GM12878 (cell line): ENCODE data around the gene CNKSR1. TPM values are rescaled to one million over a fixed set of nuclear protein-coding genes. Genes with fewer than 3 reads are reported as not detected.

ENCODE experiments used
- ATAC-seq: fragments of 200-7000 bp; cut with Tn5 transposase; 3 replicates; pipeline ENCODE4 v1.9.1; 2020; ENCODE audit warnings: mild to moderate bottlenecking, moderate library complexity
- BruUV-seq: library from RNA; stranded (reverse); fragments of 400-500 nt; replicated peaks from 2 replicates; lab custom pipeline; 2021; lab: Mats Ljungman, UMichigan
- CTCF ChIA-PET: fragments of 300-600 bp; sonication (Branson Sonifier 250); formaldehyde crosslinking; extraction: SDS; loops from one replicate; lab custom pipeline; 2021; ENCODE audit warnings: inconsistent platforms; lab: Yijun Ruan, JAX
- POLR2A ChIA-PET: fragments of 350-600 bp; formaldehyde crosslinking; extraction: SDS; loops from one replicate; lab custom pipeline; 2021; ENCODE audit warnings: inconsistent platforms; lab: Charles Lee
- RAD21 ChIA-PET: fragments of 300-600 bp; sonication (Branson Sonifier 250); formaldehyde crosslinking; loops from one replicate; lab custom pipeline; 2023; ENCODE audit warnings: antibody characterized with exemption; ENCODE audit not compliant: unreplicated experiment; lab: Charles Lee
- SMC1A ChIA-PET: fragments of 300-600 bp; sonication (Branson Sonifier 250); formaldehyde crosslinking; loops from one replicate; lab custom pipeline; 2023; ENCODE audit not compliant: unreplicated experiment, uncharacterized antibody; lab: Charles Lee
- DNase-seq: peaks from one replicate; pipeline ENCODE4 v3.0.0-alpha.2; 2011; ENCODE audit warnings: low read depth, low spot score
- FAIRE-seq: peaks from 3 replicates; lab custom pipeline; 2011; peaks lifted over from hg19 to GRCh38; lab: Jason Lieb, UNC
- H2AFZ ChIP-seq: 2 replicates; pipeline ENCODE4 v1.6.0; 2011; ENCODE audit warnings: low read depth, low read length, control low read depth; ENCODE audit not compliant: control insufficient read depth
- H3K27ac ChIP-seq: 2 replicates; pipeline ENCODE4 v1.5.1; 2011; ENCODE audit warnings: control low read depth; ENCODE audit not compliant: control insufficient read depth, insufficient read depth
- H3K27me3 ChIP-seq, 2 experiments: replicated peaks in 1 of 2; 2 replicates each; pipeline versions ENCODE4 v1.6.0 to v1.6.1; 2011; ENCODE audit warnings: low read length in 1 of 2; ENCODE audit not compliant: control insufficient read depth in 2 of 2, insufficient read depth in 2 of 2
- H3K36me3 ChIP-seq, 2 experiments: 2 replicates each; pipeline ENCODE4 v1.5.1; 2011; ENCODE audit warnings: low read length in 1 of 2; ENCODE audit not compliant: control insufficient read depth in 2 of 2, insufficient read depth in 2 of 2
- H3K4me1 ChIP-seq: 2 replicates; pipeline ENCODE4 v1.6.1; 2011; ENCODE audit warnings: mild to moderate bottlenecking, low read length, moderate library complexity, mixed read lengths; ENCODE audit not compliant: control insufficient read depth, insufficient read depth
- H3K4me2 ChIP-seq: 2 replicates; pipeline ENCODE4 v1.6.0; 2011; ENCODE audit warnings: control low read depth; ENCODE audit not compliant: control insufficient read depth, insufficient read depth
- H3K4me3 ChIP-seq: fragments of 200-600 bp; sonication (generic); 2 replicates; pipeline ENCODE4 v1.5.1; 2016
- H3K79me2 ChIP-seq: 2 replicates; pipeline ENCODE4 v1.6.0; 2011; ENCODE audit warnings: low read length; ENCODE audit not compliant: control insufficient read depth, insufficient read depth
- H3K9ac ChIP-seq: 2 replicates; pipeline ENCODE4 v1.8.0; 2011; ENCODE audit warnings: low read length, control low read depth, mixed read lengths; ENCODE audit not compliant: control insufficient read depth, insufficient read depth
- H3K9me3 ChIP-seq: replicated peaks from 3 replicates; pipeline ENCODE4 v1.5.1; 2011; ENCODE audit warnings: mild to moderate bottlenecking, low read length; ENCODE audit not compliant: control insufficient read depth, insufficient read depth
- H4K20me1 ChIP-seq: 2 replicates; pipeline ENCODE4 v1.6.0; 2011; ENCODE audit not compliant: control insufficient read depth, insufficient read depth
- BMI1 ChIP-seq: fragments of 450-650 bp; IDR thresholded peaks from 2 replicates; pipeline ENCODE4 v1.6.1; 2016; ENCODE audit warnings: mild to moderate bottlenecking, moderate library complexity, borderline replicate concordance
- DPF2 ChIP-seq: fragments of 450-650 bp; IDR thresholded peaks from 2 replicates; pipeline ENCODE4 v1.6.1; 2017; ENCODE audit warnings: mild to moderate bottlenecking
- EGR1 ChIP-seq, 2 experiments: IDR thresholded peaks; 1 replicate in 1 of 2; 2 replicates in 1 of 2; pipeline ENCODE4 v1.6.1; 2011 to 2012; ENCODE audit warnings: low read depth in 2 of 2, low read length in 2 of 2, borderline replicate concordance in 1 of 2, mild to moderate bottlenecking in 1 of 2, moderate library complexity in 1 of 2
- EP300 ChIP-seq, 2 experiments: fragments of 150-350 bp in 1 of 2; IDR thresholded peaks; 2 replicates each; pipeline ENCODE4 v1.6.1; 2011 to 2012; ENCODE audit warnings: low read depth in 2 of 2, low read length in 2 of 2, borderline replicate concordance in 1 of 2, improper control_type of control experiment in 1 of 2, inconsistent platforms in 1 of 2; ENCODE audit not compliant: control insufficient read depth in 1 of 2
- HCFC1 ChIP-seq: fragments of 150-350 bp; IDR thresholded peaks from 2 replicates; pipeline ENCODE4 v1.6.1; 2014; ENCODE audit warnings: low read length
- IRF4 ChIP-seq: IDR thresholded peaks from 2 replicates; pipeline ENCODE4 v1.6.1; 2011; ENCODE audit warnings: low read depth, low read length
- KAT2A ChIP-seq: conservative IDR thresholded peaks from 2 replicates; pipeline ENCODE4 v1.6.1; 2011; ENCODE audit warnings: low read depth, low read length; ENCODE audit not compliant: control insufficient read depth
- NBN ChIP-seq: fragments of 450-650 bp; IDR thresholded peaks from 2 replicates; pipeline ENCODE4 v1.6.1; 2016
- NFIC ChIP-seq: IDR thresholded peaks from 2 replicates; pipeline ENCODE4 v1.6.1; 2012; ENCODE audit warnings: low read depth, mild to moderate bottlenecking, inconsistent platforms, low read length, moderate library complexity
- POU2F2 ChIP-seq: IDR thresholded peaks from 3 replicates; pipeline ENCODE4 v1.6.1; 2011; ENCODE audit warnings: low read depth, mild to moderate bottlenecking, low read length, borderline replicate concordance
- YBX1 ChIP-seq: fragments of 450-650 bp; IDR thresholded peaks from 2 replicates; pipeline ENCODE4 v1.6.1; 2016; ENCODE audit warnings: antibody characterized with exemption
- WGBS: methylation state at CpG from one replicate; pipeline ENCODE4 v1.1.6; 2016; ENCODE audit warnings: low lambda C conversion rate; ENCODE audit not compliant: insufficient replicate concordance, insufficient coverage; ENCODE audit errors: missing lambda C conversion rate; 5-methylcytosine and 5-hydroxymethylcytosine counted together
- in situ Hi-C: fragments of 300-500 bp; cut with MboI; formaldehyde crosslinking; loops from 9 replicates; pipeline ENCODE4 v1.14.3; 2018; ENCODE audit warnings: mixed read lengths
- intact Hi-C: fragments of 100-400 bp; cut with micrococcal nuclease; formaldehyde crosslinking; loops from one replicate; pipeline ENCODE4 v1.14.2; 2022; ENCODE audit not compliant: unreplicated experiment
- polyA plus RNA-seq, 11 experiments: library from polyadenylated mRNA; depleted of rRNA in 4 of 11; unstranded in 6 of 11; stranded (reverse) in 5 of 11; fragments of >200 nt; fragmentation: Nextera tagmentation in 4 of 11; fragmentation: Illumina TruSeq in 1 of 11; extraction: Ambion mirVana in 4 of 11; extraction: Trizol in 1 of 11; gene quantifications; 1 replicate in 1 of 11; 2 replicates in 10 of 11; pipeline versions ENCODE4 v1.2.1 to v1.2.3, GENCODE V29; 2011 to 2016; ENCODE audit warnings: inconsistent platforms in 2 of 11, missing spikeins in 2 of 11, low read depth in 1 of 11
- total RNA-seq, 4 experiments: library from RNA; depleted of rRNA in 3 of 4; stranded (reverse); fragments of >200 nt in 3 of 4; fragmentation: Illumina TruSeq in 1 of 4; extraction: Trizol in 1 of 4; gene quantifications; 2 replicates each; pipeline versions ENCODE4 v1.2.1 to v1.2.3, GENCODE V29; 2013 to 2021
- TF ChIP-seq, protein P1 (sequence below): fragments of 450-650 bp; IDR thresholded peaks from 2 replicates; pipeline ENCODE4 v1.6.1; 2016; ENCODE audit warnings: mild to moderate bottlenecking, moderate library complexity, borderline replicate concordance
- TF ChIP-seq, protein P2 (sequence below): fragments of 450-650 bp; IDR thresholded peaks from 2 replicates; pipeline ENCODE4 v1.6.1; 2018; ENCODE audit warnings: borderline replicate concordance, mild to moderate bottlenecking; ENCODE audit not compliant: partially characterized antibody
- TF ChIP-seq, protein P3 (sequence below): IDR thresholded peaks from 2 replicates; pipeline ENCODE4 v1.6.1; 2012; ENCODE audit warnings: low read length, inconsistent platforms

The CNKSR1 gene
- total and polyA plus RNA-seq, 10 of the 15 experiments (the other 5 are each of a cell fraction or from before 2014, with no cell fraction given): 0.06 to 1.2 (median 0.86) TPM

DNA sequence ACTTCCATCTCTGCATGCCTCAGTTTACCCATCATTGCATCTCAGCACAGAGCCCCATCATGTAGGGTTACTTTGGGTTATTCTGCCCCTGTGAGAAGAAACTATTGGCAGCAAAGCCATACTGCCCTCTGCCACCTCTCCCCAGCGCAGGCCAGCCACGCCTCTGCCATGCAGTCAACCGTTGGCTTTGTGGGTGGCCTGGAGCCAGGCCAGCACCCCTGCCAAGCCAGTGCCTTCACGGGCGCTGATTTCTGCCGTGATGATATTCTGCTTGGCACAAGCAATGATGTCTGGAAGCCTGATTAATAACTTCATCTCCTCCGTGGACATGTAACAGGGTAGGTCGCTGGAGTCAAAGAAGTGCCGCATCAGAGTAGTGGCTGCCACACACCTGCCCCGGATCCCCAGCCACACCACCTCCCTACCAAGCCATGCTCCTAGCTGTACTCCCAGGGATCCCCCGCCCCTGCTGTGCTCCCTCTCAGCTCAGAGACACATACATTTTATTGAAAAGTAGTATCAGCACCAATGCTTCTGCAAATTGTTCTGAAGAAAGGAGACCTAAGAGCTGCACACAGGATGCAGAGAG is 41.7 kb downstream of the CNKSR1 start:
- Histone ChIP-seq H3K27ac (no peak overlapping the region), H3K4me3 (no peak overlapping the region), H3K4me2 (no peak overlapping the region), H3K36me3 (no peaks in the 10 kb centered on the region), H4K20me1 (no peaks in the 10 kb centered on the region; the same call in 1 of the 2 replicates), H3K9ac (no peak overlapping the region), H3K27me3 (no peaks in the 10 kb centered on the region; a peak in 1 of 4 replicates), H3K79me2 (no peaks in the 10 kb centered on the region), H3K4me1 (no peaks in the 10 kb centered on the region), H3K9me3 (no peaks in the 10 kb centered on the region), H2AFZ (no peak overlapping the region)
- WGBS: 57% methylated on average over 11 of the region's 11 CpGs
- no TSS peak for BruUV-seq
- TF ChIP-seq IRF4: no peak
- no peak for TF ChIP-seq HCFC1
- TF ChIP-seq DPF2: no peak
- TF ChIP-seq EP300 (IDR thresholded peaks at IDR 0.05; ENCODE audit: borderline replicate concordance in 1 of 2, control insufficient read depth in 1 of 2, low read depth in 2 of 2, low read length in 2 of 2): no peak
- no peak for TF ChIP-seq YBX1
- no peak for TF ChIP-seq KAT2A
- no peak for TF ChIP-seq NFIC
- TF ChIP-seq POU2F2: no peak
- TF ChIP-seq, protein P1, sequence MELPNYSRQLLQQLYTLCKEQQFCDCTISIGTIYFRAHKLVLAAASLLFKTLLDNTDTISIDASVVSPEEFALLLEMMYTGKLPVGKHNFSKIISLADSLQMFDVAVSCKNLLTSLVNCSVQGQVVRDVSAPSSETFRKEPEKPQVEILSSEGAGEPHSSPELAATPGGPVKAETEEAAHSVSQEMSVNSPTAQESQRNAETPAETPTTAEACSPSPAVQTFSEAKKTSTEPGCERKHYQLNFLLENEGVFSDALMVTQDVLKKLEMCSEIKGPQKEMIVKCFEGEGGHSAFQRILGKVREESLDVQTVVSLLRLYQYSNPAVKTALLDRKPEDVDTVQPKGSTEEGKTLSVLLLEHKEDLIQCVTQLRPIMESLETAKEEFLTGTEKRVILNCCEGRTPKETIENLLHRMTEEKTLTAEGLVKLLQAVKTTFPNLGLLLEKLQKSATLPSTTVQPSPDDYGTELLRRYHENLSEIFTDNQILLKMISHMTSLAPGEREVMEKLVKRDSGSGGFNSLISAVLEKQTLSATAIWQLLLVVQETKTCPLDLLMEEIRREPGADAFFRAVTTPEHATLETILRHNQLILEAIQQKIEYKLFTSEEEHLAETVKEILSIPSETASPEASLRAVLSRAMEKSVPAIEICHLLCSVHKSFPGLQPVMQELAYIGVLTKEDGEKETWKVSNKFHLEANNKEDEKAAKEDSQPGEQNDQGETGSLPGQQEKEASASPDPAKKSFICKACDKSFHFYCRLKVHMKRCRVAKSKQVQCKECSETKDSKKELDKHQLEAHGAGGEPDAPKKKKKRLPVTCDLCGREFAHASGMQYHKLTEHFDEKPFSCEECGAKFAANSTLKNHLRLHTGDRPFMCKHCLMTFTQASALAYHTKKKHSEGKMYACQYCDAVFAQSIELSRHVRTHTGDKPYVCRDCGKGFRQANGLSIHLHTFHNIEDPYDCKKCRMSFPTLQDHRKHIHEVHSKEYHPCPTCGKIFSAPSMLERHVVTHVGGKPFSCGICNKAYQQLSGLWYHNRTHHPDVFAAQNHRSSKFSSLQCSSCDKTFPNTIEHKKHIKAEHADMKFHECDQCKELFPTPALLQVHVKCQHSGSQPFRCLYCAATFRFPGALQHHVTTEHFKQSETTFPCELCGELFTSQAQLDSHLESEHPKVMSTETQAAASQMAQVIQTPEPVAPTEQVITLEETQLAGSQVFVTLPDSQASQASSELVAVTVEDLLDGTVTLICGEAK: no peak
- TF ChIP-seq BMI1: no peak
- TF ChIP-seq, protein P2, sequence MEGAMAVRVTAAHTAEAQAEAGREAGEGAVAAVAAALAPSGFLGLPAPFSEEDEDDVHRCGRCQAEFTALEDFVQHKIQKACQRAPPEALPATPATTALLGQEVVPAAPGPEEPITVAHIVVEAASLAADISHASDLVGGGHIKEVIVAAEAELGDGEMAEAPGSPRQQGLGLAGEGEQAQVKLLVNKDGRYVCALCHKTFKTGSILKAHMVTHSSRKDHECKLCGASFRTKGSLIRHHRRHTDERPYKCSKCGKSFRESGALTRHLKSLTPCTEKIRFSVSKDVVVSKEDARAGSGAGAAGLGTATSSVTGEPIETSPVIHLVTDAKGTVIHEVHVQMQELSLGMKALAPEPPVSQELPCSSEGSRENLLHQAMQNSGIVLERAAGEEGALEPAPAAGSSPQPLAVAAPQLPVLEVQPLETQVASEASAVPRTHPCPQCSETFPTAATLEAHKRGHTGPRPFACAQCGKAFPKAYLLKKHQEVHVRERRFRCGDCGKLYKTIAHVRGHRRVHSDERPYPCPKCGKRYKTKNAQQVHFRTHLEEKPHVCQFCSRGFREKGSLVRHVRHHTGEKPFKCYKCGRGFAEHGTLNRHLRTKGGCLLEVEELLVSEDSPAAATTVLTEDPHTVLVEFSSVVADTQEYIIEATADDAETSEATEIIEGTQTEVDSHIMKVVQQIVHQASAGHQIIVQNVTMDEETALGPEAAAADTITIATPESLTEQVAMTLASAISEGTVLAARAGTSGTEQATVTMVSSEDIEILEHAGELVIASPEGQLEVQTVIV: no peak
- no peak for TF ChIP-seq NBN
- TF ChIP-seq, protein P3, sequence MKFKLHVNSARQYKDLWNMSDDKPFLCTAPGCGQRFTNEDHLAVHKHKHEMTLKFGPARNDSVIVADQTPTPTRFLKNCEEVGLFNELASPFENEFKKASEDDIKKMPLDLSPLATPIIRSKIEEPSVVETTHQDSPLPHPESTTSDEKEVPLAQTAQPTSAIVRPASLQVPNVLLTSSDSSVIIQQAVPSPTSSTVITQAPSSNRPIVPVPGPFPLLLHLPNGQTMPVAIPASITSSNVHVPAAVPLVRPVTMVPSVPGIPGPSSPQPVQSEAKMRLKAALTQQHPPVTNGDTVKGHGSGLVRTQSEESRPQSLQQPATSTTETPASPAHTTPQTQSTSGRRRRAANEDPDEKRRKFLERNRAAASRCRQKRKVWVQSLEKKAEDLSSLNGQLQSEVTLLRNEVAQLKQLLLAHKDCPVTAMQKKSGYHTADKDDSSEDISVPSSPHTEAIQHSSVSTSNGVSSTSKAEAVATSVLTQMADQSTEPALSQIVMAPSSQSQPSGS: no peak
- TF ChIP-seq EGR1 (IDR thresholded peaks at IDR 0.05; ENCODE audit: borderline replicate concordance in 1 of 2, low read depth in 2 of 2, low read length in 2 of 2): no peak
- ChIA-PET POLR2A (no interaction called here), CTCF (interaction anchor here (5.5 kb wide), 1 partner anchor 15 kb away, joined by 19 read pairs; the partner anchor contains the start of gene CEP85), RAD21 (no interaction called here), SMC1A (no interaction called here)
- ATAC-seq (no peak), DNase-seq (no peak), FAIRE-seq (no peak)
- intact Hi-C loops (no loop called here), in situ Hi-C loops (no loop called here)
